DOHH2 (cell line): Measurements from ENCODE around the gene PRKAG1.

Experiments
- H3F3A ChIP-seq: fragments of 200-600 bp; sonication (generic), shearing (Covaris generic); 2 replicates; pipeline ENCODE4 v1.6.0; 2016; ENCODE audit warnings: antibody characterized with exemption, mild to moderate bottlenecking; ENCODE audit not compliant: control insufficient read depth, insufficient read depth
- H3K27ac ChIP-seq: fragments of 200-600 bp; sonication (generic); 2 replicates; pipeline ENCODE4 v1.5.1; 2014; ENCODE audit warnings: low read depth, mild to moderate bottlenecking, low read length, moderate library complexity
- H3K27me3 ChIP-seq: fragments of 200-600 bp; sonication (generic); 2 replicates; pipeline ENCODE4 v1.6.1; 2014; ENCODE audit warnings: mild to moderate bottlenecking, low read length, mixed read lengths; ENCODE audit not compliant: control insufficient read depth
- H3K36me3 ChIP-seq: fragments of 200-600 bp; sonication (generic); 2 replicates; pipeline ENCODE4 v1.6.1; 2014; ENCODE audit warnings: mild to moderate bottlenecking, low read length, moderate library complexity, mixed read lengths; ENCODE audit not compliant: control insufficient read depth
- H3K4me1 ChIP-seq: fragments of 200-600 bp; sonication (generic); 2 replicates; pipeline ENCODE4 v1.6.1; 2014; ENCODE audit warnings: mild to moderate bottlenecking, low read length, mixed read lengths; ENCODE audit not compliant: control insufficient read depth
- H3K4me2 ChIP-seq: fragments of 200-600 bp; sonication (generic); 2 replicates; pipeline ENCODE4 v1.6.0; 2014; ENCODE audit warnings: mild to moderate bottlenecking, low read length, moderate library complexity
- H3K4me3 ChIP-seq: fragments of 200-600 bp; sonication (generic); 2 replicates; pipeline ENCODE4 v1.5.1; 2014; ENCODE audit warnings: mild to moderate bottlenecking, low read length, mixed read lengths
- H3K79me2 ChIP-seq: fragments of 200-600 bp; sonication (generic); 2 replicates; pipeline ENCODE4 v1.6.1; 2014; ENCODE audit warnings: mild to moderate bottlenecking, low read length, mixed read lengths; ENCODE audit not compliant: control insufficient read depth
- H3K9me2 ChIP-seq: fragments of 200-600 bp; sonication (generic); replicated peaks from 2 replicates; pipeline ENCODE4 v1.6.1; 2014; ENCODE audit warnings: mild to moderate bottlenecking, low read length, mixed read lengths; ENCODE audit not compliant: control insufficient read depth
- H3K9me3 ChIP-seq: fragments of 200-600 bp; sonication (generic); 2 replicates; pipeline ENCODE4 v1.6.1; 2014; ENCODE audit warnings: antibody characterized with exemption, low read length, mixed read lengths; ENCODE audit not compliant: control insufficient read depth, insufficient read depth
- H4K20me1 ChIP-seq: fragments of 200-600 bp; sonication (generic); 2 replicates; pipeline ENCODE4 v1.6.0; 2014; ENCODE audit warnings: low read depth, mild to moderate bottlenecking, antibody characterized with exemption, low read length, moderate library complexity; ENCODE audit not compliant: control insufficient read depth, insufficient read depth
- CTCF ChIP-seq: fragments of 200-600 bp; sonication (generic); IDR thresholded peaks from one replicate; pipeline ENCODE4 v1.5.1; 2014; ENCODE audit warnings: antibody characterized with exemption, mild to moderate bottlenecking, low read depth, low read length; ENCODE audit not compliant: poor library complexity, severe bottlenecking
- EZH2phosphoT487 ChIP-seq: fragments of 200-600 bp; sonication (generic); IDR thresholded peaks from 2 replicates; pipeline ENCODE4 v1.6.1; 2017; ENCODE audit warnings: borderline replicate concordance, mild to moderate bottlenecking, antibody characterized with exemption, low read length, moderate library complexity, mixed read lengths

PRKAG1 gene

GRCh38 chr12:48993787-48994186, 24.8 kb downstream of the PRKAG1 start:
- no peak overlapping the region for H3K4me2 ChIP-seq
- H3K4me3 ChIP-seq: no peak overlapping the region
- H3F3A ChIP-seq: 0 out of 2 replicates have a peak, but pooled peaks cover 7% of the 10 kb centered on the region
- H3K9me2 ChIP-seq: no peaks in the 10 kb centered on the region
- H3K9me3 ChIP-seq: no peaks in the 10 kb centered on the region
- no peaks in the 10 kb centered on the region for H3K79me2 ChIP-seq
- no peaks in the 10 kb centered on the region for H4K20me1 ChIP-seq
- H3K27me3 ChIP-seq: peaks cover 51% of the 10 kb centered on the region
- no peaks in the 10 kb centered on the region for H3K36me3 ChIP-seq
- TF ChIP-seq CTCF (no peak), EZH2phosphoT487 (no peak)
- H3K27ac ChIP-seq: no peak overlapping the region
- peaks cover 31% of the 10 kb centered on the region for H3K4me1 ChIP-seq

- no peaks in the 10 kb centered on the region for H3K36me3 ChIP-seq
- H3K4me1 ChIP-seq: peaks cover 7% of the 10 kb centered on the region; the same call in 1 of the 2 replicates
- H3K79me2 ChIP-seq: no peaks in the 10 kb centered on the region
- peaks cover 48% of the 10 kb centered on the region for H3K27me3 ChIP-seq
- TF ChIP-seq EZH2phosphoT487: no peak
- no peak for TF ChIP-seq CTCF
- H3F3A ChIP-seq: 0 out of 2 replicates have a peak, but pooled peaks cover 7% of the 10 kb centered on the region
- no peaks in the 10 kb centered on the region for H3K9me2 ChIP-seq
- H4K20me1 ChIP-seq: no peaks in the 10 kb centered on the region
- no peak overlapping the region for H3K4me2 ChIP-seq
- no peaks in the 10 kb centered on the region for H3K9me3 ChIP-seq
- no peak overlapping the region for H3K4me3 ChIP-seq
- H3K27ac ChIP-seq: no peak overlapping the region
Measured at GRCh38 chr12:48991247-48992050, 27.1 kb downstream of the PRKAG1 start.

- Histone ChIP-seq H3K9me2 (no peaks in the 10 kb centered on the region), H3K79me2 (no peaks in the 10 kb centered on the region), H3F3A (no peaks in the 10 kb centered on the region), H3K4me1 (peaks cover 6% of the 10 kb centered on the region; the same call in 1 of the 2 replicates), H3K9me3 (no peaks in the 10 kb centered on the region), H3K4me3 (no peak overlapping the region), H3K4me2 (no peak overlapping the region), H3K27ac (no peak overlapping the region), H3K36me3 (no peaks in the 10 kb centered on the region), H4K20me1 (no peaks in the 10 kb centered on the region), H3K27me3 (peaks cover 52% of the 10 kb centered on the region)
- TF ChIP-seq CTCF (no peak), EZH2phosphoT487 (no peak)
Measured at GRCh38 chr12:48990552-48990951, 28.0 kb downstream of the PRKAG1 start.
